NCI-H2227 (cell line): Measurements from ENCODE around the gene TCIRG1.

Source experiments
- DNase-seq: peaks from one replicate; lab custom pipeline; 2025; ENCODE audit not compliant: unreplicated experiment; lab: John Stamatoyannopoulos, UW

Gene TCIRG1

DNA sequence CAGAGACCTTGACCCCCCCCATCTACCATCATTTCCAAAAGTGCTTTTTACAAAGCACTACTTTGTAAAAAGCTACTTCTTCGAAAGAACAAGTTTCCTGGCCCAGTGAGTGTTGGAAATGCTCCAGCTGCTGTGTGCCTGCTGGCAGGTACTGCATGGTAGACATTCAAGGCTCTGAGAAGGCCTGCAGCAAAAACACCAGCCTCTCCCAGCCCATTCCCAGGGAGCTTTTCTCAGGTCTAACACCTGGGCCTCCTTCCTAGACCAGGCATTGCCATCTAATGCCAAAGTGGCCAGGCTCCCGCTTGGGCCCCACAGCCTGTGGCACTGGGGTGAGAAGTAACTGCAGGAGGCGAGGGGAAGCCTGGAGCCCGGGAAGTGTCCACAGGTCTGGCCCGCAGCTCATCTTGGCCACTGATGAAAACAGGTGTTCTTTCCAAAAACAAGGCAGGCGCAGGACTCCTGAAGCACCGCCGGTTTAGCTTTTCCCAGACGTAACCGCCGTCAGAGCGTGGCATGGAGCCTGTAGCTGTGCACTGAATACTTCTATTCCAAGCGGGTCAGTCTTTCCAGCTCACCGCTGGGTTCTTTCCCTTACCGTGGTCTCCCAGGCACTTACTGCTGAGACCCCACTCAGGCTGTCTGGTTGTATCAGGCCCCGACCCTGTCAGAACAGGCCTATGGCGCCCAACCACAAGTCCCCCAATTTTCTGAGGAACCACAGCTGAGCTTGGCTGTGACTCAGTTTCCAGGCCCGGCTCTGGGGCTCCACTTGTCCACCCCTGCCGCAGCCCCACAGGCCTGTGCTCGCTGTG lies 1.2 kb upstream of the TCIRG1 start:
- no peak for DNase-seq

DNA sequence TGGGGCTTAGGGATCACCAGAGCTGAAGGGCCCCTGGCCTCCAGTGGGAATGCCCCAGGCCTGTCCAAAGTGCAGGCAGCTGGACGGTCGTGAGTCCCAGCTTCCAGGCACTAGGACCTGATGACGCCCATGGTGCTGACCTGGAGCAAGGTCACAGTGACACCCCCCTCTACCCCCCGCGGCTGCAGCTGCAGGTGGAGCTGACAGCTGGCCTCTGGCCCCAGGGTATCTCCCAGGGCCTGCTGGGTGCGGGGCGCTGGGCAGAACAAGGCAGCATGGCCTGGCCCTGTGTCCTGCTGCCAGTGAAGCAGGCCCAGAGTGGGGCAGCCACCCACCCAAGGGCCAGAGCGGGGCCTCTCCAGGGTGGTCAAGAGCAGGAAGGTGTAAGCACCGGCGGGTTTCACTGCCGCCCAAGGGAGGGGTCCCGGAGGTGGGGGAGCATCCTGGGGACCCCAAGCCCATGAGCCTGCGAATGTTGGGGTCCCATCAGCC lies 553 bp upstream of the TCIRG1 start:
- DNase-seq = no peak

DNA sequence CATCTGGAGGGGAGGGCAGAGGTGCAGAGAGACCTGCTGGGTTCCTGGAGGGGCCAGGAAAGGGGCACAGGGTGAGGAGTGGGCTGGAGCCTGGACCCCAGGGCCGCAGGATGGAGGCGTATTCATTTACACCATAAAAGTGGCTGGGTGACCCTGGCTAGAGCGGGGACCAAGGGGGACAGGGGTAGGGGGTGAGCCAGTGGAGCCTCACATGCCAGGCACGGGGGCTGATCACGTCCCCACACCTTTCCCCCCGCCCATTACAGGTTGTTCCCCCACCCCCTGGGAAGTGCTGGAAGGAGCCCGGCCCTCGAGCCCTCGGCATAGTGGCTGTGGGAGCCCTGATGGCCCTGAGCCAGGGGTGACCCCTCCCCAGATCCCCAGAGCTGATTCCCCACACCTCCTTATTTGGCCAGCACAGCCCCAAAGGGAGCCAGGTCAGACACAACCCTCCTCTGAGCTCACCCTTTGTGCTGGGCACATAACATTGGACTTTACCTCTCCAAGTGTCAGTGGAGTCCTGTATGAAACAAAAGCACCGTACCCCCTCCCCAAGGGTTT lies 781 bp downstream of the TCIRG1 start:
- no peak for DNase-seq

DNA sequence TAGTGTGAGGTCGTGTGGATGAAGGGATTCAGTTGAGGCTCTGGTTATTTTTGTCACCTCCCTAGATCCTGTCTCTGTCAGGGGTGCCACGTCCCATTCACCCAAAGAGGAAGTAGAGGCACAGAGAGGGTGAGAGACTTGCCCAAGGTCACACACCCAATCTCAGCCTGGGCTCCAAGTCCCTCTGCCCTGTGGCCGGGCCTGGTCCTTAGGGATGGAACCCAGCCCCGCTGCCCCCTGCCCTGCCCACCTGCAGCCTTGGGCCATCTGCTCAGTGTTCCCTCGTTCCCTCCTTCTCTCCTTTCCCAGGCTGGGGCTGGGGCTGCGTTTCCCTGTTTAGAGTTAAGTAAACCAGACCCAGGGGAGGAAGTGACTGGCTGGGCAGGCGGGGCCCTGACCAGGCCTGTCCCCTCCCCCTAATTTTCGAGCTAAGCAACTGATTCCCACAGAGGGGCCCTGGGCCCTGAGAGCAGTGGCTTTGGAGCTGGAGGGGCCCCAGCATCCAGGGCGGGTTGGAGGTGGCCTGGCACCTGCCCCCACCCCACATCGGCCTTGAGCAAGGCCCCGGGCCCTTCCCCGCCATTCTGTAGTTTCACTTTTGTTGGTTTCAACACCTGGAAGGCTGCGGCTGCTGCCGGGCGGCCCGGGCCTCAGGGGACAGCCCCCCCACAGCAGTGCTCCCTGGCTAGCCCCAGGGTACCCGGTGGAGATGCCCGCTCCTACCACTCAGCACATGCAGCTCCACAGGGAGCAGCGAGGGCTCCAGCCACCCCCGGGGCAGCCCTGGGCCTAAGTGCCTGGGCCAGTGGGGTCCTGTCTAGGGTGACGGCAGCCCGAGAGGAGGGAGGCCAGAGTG lies 1.5 kb downstream of the TCIRG1 start:
- peak; percentile 29 for DNase-seq

DNA sequence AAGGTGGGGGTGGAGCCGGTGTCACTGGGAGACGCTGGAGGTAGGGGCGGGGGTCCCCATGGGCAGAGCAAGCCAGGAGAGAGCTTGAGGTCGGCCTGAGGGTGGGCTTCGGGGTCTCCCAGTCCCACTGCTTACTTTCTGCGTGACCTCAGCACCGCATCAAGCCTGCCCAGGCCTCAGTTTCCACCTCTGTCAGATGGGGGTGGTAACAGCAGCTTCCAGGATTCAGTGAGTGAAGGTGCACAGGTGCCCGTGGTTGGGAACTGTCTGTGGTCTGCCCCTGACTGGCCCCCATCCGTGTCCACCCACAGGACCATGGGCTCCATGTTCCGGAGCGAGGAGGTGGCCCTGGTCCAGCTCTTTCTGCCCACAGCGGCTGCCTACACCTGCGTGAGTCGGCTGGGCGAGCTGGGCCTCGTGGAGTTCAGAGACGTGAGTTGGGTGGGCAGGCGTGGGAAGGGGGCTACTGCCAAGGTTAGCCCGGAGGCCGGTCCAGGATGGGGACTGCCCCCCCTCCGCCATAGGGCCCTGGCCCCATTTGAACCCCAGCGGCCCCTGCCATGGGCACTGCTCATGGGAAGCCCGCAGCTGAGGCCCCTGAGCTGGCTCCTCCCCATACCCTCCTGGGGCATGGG lies 2.2 kb downstream of the TCIRG1 start:
- DNase-seq = no peak

DNA sequence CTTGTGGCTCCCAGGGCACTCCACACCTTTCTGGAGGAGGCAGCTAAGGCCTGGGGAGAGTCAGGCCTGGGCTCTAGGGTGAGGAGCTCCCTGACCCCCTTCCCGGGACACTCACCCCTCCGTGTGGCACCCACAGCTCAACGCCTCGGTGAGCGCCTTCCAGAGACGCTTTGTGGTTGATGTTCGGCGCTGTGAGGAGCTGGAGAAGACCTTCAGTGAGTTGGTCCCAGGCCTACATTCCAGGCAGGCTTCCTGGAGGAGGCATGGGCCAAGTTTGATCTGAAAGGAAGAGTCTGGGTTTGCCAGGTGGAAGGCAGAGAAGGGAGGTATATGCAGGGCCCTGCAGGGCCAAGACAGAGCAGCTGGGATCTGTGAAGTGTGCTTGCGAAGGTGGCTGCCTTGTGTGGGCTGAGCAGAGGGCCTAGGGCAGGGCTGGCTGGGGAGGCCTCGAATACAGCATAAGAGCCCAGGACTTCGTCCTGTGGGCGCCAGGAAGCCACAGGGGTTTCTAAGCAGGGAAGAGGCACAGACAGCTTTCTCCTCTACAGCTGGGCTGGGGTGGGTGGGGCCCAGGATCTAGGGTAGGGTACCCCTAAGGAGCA lies 2.9 kb downstream of the TCIRG1 start:
- DNase-seq = no peak

DNA sequence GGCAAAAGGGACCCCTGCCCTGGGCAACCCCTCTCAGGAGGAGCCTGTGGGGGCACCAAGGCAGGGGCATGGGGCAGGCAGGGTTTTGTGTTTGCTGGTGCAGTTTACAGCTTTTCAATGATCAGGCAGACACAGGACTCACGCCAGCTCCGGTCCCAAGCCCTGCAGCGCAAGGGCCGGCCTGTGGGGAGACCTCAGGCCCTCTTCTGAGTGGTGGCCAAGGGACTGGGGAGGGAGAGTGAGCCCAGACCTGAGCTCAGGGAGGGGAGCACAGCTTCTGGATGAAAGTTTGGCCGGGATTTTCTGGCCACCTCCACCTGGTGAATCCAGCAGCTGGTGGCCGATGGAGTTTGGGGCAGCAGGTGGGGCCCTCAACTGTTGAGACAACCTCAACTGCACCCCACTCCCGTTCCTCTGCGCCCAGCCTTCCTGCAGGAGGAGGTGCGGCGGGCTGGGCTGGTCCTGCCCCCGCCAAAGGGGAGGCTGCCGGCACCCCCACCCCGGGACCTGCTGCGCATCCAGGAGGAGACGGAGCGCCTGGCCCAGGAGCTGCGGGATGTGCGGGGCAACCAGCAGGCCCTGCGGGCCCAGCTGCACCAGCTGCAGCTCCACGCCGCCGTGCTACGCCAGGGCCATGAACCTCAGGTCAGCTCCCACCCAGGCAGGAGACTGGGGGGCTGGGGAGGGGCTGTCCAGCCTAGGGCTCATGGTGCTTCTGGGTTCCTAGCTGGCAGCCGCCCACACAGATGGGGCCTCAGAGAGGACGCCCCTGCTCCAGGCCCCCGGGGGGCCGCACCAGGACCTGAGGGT lies 3.6 kb downstream of the TCIRG1 start:
- no peak for DNase-seq

DNA sequence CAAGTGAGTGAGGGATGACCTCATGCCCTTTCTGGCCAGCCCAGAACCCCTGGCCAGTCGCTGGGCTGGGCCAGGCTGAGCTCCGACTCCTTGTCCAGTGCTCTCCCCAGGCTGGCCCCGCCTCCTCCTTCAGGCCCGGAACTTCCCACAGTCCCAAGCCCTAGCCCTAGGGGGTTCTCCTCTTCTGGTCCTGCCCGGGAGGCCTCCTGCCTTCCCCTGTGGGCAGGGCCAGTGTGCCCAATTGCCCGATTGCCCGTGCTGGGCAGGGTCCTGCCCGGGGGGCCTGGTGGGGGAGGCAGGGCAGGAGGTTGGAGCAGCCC lies 4.2 kb downstream of the TCIRG1 start:
- no peak for DNase-seq

DNA sequence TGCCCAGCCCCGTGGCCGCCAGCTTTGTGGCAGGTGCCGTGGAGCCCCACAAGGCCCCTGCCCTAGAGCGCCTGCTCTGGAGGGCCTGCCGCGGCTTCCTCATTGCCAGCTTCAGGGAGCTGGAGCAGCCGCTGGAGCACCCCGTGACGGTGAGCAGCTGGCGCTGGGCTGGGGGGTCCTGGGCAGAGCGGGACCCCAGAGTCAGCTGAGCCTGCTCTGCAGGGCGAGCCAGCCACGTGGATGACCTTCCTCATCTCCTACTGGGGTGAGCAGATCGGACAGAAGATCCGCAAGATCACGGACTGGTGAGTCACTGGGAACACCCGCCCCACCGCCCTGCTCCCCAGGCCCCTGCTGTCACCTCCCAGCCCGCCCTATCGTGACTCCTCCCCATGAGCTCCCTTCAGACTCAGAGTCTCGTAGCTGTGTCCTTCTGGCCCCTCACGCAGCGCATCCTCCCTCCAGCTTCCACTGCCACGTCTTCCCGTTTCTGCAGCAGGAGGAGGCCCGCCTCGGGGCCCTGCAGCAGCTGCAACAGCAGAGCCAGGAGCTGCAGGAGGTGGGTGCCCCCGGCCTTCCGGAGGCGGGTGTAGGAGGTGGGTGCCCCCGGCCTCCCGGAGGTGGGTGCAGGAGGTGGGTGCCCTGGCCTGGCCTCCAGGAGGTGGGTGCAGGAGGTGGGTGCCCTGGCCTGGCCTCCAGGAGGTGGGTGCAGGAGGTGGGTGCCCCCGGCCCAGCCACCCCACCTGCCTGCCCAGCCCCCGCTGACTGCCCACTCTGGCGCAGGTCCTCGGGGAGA lies 4.7 kb downstream of the TCIRG1 start:
- DNase-seq = no peak

DNA sequence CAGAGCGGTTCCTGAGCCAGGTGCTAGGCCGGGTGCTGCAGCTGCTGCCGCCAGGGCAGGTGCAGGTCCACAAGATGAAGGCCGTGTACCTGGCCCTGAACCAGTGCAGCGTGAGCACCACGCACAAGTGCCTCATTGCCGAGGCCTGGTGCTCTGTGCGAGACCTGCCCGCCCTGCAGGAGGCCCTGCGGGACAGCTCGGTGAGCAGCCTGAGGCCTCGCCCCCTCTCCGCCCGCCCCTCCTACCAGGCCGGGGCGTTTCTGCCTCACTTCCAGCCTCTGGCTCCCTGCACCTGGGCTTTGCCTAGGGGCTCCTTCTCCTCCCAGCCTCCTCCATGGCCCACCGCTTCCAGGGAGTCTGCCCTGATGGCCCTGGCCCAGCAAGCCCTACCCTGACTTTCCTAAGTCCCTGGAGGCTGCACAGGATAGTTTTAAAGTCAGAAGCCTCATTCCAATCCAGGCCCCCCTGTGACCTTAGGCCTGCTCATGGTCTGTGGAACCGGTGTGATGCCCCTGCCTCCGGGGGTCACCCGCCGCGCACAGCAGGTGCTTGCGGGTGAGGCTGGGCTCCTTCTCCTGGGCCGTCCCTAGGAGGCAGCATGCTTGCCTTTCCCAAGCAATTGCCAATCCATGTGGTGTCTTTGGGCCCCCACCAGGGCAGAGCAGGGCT lies 5.5 kb downstream of the TCIRG1 start:
- DNase-seq = no peak

DNA sequence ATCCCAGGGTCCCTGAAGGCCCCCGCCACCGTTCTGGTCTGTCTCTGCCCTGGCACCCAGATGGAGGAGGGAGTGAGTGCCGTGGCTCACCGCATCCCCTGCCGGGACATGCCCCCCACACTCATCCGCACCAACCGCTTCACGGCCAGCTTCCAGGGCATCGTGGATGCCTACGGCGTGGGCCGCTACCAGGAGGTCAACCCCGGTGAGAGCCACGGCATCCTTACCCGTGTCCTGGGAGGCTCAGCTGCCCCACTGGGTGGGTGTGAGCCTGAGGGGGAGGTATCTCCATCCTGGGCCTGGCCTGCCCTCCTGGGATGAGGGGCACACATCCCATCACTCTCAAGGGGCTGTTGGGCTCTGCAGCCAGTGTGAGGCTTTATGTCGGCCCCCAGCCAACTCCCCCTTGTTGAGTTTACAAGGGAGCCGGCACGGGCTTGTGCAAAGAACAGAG lies 6.1 kb downstream of the TCIRG1 start:
- DNase-seq = no peak

DNA sequence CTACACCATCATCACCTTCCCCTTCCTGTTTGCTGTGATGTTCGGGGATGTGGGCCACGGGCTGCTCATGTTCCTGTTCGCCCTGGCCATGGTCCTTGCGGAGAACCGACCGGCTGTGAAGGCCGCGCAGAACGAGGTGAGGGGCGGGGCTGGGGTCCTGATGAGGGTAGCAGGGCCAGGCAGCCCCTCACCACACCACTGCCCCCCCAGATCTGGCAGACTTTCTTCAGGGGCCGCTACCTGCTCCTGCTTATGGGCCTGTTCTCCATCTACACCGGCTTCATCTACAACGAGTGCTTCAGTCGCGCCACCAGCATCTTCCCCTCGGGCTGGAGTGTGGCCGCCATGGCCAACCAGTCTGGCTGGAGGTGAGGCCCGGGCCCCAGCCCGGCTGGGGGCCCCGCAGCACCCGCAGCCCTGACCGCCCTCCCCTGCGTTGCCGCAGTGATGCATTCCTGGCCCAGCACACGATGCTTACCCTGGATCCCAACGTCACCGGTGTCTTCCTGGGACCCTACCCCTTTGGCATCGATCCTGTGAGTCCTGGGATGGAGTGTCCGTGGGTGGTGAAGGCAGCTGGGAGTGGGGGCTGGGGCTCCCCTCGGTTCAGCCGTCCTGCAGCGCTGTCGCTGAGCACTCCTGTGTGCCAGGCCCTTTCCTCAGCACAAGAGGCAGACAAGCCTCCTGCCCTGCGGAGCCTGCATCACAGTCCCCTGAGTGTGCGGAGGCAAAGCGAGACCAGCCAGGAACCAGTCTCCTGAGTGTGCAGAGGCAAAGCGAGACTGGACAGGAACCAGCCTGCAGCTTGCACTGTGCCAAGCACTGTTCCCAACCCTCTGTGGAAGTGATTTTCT lies 8.8 kb downstream of the TCIRG1 start:
- DNase-seq = no peak

DNA sequence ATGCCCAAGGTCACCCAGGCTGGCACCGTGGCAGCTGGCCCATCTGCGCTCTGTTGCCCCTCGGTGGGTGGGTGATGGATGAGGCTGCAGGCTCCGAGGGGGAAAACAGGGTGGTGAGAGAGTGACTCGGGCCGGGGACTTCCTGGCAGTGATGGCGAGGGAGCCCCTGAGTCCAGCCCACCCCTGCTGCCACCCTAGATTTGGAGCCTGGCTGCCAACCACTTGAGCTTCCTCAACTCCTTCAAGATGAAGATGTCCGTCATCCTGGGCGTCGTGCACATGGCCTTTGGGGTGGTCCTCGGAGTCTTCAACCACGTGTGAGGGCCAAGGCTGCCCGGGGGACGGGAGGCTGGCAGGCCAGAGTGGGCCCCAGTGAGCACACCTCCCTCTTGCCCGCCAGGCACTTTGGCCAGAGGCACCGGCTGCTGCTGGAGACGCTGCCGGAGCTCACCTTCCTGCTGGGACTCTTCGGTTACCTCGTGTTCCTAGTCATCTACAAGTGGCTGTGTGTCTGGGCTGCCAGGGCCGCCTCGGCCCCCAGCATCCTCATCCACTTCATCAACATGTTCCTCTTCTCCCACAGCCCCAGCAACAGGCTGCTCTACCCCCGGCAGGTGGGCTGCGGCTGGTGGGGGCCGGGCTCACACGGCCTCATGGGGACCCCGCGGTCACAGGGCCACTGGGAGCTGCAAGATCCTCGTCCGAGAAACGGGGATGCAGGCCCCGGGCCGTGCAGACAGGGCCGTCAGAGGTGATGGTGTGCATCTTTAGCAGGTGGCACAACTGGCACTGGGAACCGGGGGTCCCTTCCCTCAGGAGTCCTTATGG lies 10.1 kb downstream of the TCIRG1 start:
- DNase-seq = no peak

DNA sequence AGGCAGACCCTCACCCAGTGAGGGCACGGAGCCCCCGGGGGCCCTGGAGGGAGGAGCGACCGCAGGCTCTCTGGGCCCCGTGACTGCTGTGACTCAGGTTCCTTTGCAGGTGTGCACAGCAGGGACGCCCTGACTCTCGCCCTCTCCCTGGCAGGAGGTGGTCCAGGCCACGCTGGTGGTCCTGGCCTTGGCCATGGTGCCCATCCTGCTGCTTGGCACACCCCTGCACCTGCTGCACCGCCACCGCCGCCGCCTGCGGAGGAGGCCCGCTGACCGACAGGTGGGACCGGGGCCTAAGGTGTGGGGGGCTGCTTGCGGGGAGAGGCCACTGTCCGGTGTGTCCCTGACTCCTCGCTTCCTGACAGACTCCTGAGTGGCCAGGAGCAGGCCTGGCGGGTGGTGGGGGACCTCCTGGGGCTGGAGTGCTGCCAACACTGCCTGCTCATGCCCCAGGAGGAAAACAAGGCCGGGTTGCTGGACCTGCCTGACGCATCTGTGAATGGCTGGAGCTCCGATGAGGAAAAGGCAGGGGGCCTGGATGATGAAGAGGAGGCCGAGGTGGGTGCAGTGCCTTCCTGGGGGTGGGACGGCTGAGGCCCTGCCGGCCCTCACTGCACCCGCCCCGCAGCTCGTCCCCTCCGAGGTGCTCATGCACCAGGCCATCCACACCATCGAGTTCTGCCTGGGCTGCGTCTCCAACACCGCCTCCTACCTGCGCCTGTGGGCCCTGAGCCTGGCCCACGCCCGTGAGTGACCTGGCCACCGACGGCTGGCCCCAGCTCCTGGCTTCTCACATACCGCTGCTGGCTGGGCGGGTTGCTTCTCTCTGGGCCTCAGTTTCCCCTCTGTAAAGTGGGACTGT lies 10.9 kb downstream of the TCIRG1 start:
- no peak for DNase-seq

DNA sequence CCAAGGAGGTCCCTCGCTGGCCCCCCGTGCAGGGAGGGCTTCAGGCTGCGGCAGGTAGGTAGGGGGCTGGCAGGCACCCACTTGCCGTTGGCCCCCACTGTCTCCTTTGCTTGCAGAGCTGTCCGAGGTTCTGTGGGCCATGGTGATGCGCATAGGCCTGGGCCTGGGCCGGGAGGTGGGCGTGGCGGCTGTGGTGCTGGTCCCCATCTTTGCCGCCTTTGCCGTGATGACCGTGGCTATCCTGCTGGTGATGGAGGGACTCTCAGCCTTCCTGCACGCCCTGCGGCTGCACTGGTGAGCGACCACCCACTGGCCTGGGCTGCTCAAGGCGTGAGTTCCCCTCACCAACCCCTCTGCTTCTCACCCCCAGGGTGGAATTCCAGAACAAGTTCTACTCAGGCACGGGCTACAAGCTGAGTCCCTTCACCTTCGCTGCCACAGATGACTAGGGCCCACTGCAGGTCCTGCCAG lies 11.6 kb downstream of the TCIRG1 start:
- no peak for DNase-seq
